ENCODE data around the gene MATK.

MATK gene

GRCh38 chr19:3771906-3772455 lies 14.2 kb downstream of the MATK start, which contains the start of gene RAX2:
Gene RAX2 (minus strand): TSS chr19:3772228. CDS start chr19:3771742, 486 bp downstream.
- H3K27ac ChIP-seq, result no peak within 1 kb of the TSS
- TF ChIP-seq ZFX (IDR thresholded peaks at IDR 0.05; ENCODE audit: borderline replicate concordance), result no peak
- no peak for TF ChIP-seq CTCF (IDR thresholded peaks at IDR 0.05)

GRCh38 chr19:3771000-3771905 lies 14.9 kb downstream of the MATK start:
- no peak for TF ChIP-seq CTCF (IDR thresholded peaks at IDR 0.05)
- no peak for TF ChIP-seq ZFX (IDR thresholded peaks at IDR 0.05; ENCODE audit: borderline replicate concordance)
- H3K27ac ChIP-seq, result no peak overlapping the region

GRCh38 chr19:3770136-3770999 lies 15.8 kb downstream of the MATK start:
- TF ChIP-seq CTCF (IDR thresholded peaks at IDR 0.05) (no peak), ZFX (IDR thresholded peaks at IDR 0.05; ENCODE audit: borderline replicate concordance) (no peak)
- no peak overlapping the region for H3K27ac ChIP-seq

GRCh38 chr19:3769494-3769893 lies 16.7 kb downstream of the MATK start:
- TF ChIP-seq CTCF (IDR thresholded peaks at IDR 0.05) (no peak), ZFX (IDR thresholded peaks at IDR 0.05; ENCODE audit: borderline replicate concordance) (no peak)
- H3K27ac ChIP-seq, result no peak overlapping the region

- H3K27ac ChIP-seq, result no peak overlapping the region
- TF ChIP-seq ZFX (IDR thresholded peaks at IDR 0.05; ENCODE audit: borderline replicate concordance) (no peak), CTCF (IDR thresholded peaks at IDR 0.05) (no peak)
Observed at GRCh38 chr19:3768748-3769099, 17.5 kb downstream of the MATK start.

- no peak overlapping the region for H3K27ac ChIP-seq
- no peak for TF ChIP-seq CTCF (IDR thresholded peaks at IDR 0.05)
- no peak for TF ChIP-seq ZFX (IDR thresholded peaks at IDR 0.05; ENCODE audit: borderline replicate concordance)
Observed at GRCh38 chr19:3768015-3768747, 18.0 kb downstream of the MATK start.

All from 22Rv1 (cell line).